Keratinocyte (primary cell): ENCODE results near the gene CCDC80.

Experiments
- EZH2 ChIP-seq: IDR thresholded peaks from one replicate; pipeline ENCODE4 v1.6.1; 2012; ENCODE audit warnings: inconsistent platforms, mild to moderate bottlenecking, low read length, moderate library complexity
- TF ChIP-seq, protein P1 (sequence below), 3 experiments: IDR thresholded peaks in 1 of 3; conservative IDR thresholded peaks in 1 of 3; optimal IDR thresholded peaks in 1 of 3; 2 replicates in 2 of 3; 3 replicates in 1 of 3; pipeline versions ENCODE3 to v1.5.1; 2011; ENCODE audit warnings: low read length in 3 of 3, mild to moderate bottlenecking in 3 of 3, moderate library complexity in 2 of 3, control low read depth in 1 of 3, inconsistent platforms in 1 of 3; ENCODE audit not compliant: insufficient read depth in 2 of 3; ENCODE audit errors: extremely low read depth in 1 of 3

DNA sequence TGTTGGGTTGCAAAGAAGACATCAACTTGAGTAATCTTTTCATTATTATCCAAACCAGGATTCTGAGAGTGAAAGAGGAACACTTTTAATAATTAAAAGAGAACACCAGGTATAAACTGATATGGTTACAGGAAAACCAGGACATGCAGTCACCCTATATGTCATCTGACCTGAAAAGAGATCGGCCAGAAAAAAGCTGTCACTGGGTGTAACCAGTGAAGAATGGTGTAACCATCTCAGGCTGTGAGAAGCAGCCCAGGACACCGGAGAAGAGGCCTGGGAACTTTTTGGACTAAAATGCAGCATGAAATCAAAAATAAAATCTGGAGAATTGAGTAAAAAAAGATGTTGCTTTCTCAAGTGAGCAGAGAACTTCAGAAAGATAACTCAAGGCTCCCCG lies 10.1 kb upstream of the CCDC80 start:
- TF ChIP-seq, protein P1, sequence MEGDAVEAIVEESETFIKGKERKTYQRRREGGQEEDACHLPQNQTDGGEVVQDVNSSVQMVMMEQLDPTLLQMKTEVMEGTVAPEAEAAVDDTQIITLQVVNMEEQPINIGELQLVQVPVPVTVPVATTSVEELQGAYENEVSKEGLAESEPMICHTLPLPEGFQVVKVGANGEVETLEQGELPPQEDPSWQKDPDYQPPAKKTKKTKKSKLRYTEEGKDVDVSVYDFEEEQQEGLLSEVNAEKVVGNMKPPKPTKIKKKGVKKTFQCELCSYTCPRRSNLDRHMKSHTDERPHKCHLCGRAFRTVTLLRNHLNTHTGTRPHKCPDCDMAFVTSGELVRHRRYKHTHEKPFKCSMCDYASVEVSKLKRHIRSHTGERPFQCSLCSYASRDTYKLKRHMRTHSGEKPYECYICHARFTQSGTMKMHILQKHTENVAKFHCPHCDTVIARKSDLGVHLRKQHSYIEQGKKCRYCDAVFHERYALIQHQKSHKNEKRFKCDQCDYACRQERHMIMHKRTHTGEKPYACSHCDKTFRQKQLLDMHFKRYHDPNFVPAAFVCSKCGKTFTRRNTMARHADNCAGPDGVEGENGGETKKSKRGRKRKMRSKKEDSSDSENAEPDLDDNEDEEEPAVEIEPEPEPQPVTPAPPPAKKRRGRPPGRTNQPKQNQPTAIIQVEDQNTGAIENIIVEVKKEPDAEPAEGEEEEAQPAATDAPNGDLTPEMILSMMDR (optimal IDR thresholded peaks at IDR 0.05 in 1 of 3, IDR thresholded peaks at IDR 0.05 in 1 of 3, conservative IDR thresholded peaks at IDR 0.05 in 1 of 3; ENCODE audit: extremely low read depth in 1 of 3, insufficient read depth in 2 of 3, low read length in 3 of 3): no peak
- no peak for TF ChIP-seq EZH2
